CD14-positive monocyte (primary cell): Measurements from ENCODE around the gene USP6. TPM values are rescaled to one million over a fixed set of nuclear protein-coding genes. Genes with fewer than 3 reads are reported as not detected.
"Not testable (repeated sequence)": the region's sequence is repeated elsewhere in the genome, so short reads cannot be mapped to it uniquely, and the experiment has no call there.

Experiments used
- DNase-seq, 3 donors: peaks; one replicate each; pipeline ENCODE4 v3.0.0-alpha.2; 2011 to 2022
- H2AFZ ChIP-seq: 2 replicates; pipeline ENCODE4 v1.6.0; 2012; ENCODE audit warnings: mild to moderate bottlenecking, low read depth, low read length, inconsistent platforms; ENCODE audit not compliant: insufficient read depth, poor library complexity, severe bottlenecking
- H3K27ac ChIP-seq, 2 donors: 1 replicate in 1 of 2; 2 replicates in 1 of 2; pipeline ENCODE4 v1.5.1; 2012 to 2013; ENCODE audit warnings: low read length in 2 of 2, control low read depth in 1 of 2, inconsistent platforms in 1 of 2, low read depth in 1 of 2, mild to moderate bottlenecking in 1 of 2
- H3K27me3 ChIP-seq, 2 donors: one replicate each; pipeline versions ENCODE4 v1.6.0 to v1.6.1; 2011 to 2013; ENCODE audit warnings: low read length in 2 of 2; ENCODE audit not compliant: control insufficient read depth in 2 of 2, insufficient read depth in 2 of 2
- H3K36me3 ChIP-seq, 2 donors: replicated peaks in 1 of 2; 1 replicate in 1 of 2; 2 replicates in 1 of 2; pipeline versions ENCODE4 v1.5.1 to v1.6.1; 2012 to 2013; ENCODE audit warnings: low read length in 2 of 2, control low read depth in 1 of 2, inconsistent platforms in 1 of 2, mild to moderate bottlenecking in 1 of 2; ENCODE audit not compliant: insufficient read depth in 2 of 2, control insufficient read depth in 1 of 2
- H3K4me1 ChIP-seq, 2 donors: 1 replicate in 1 of 2; 2 replicates in 1 of 2; pipeline versions ENCODE4 v1.5.1 to v1.6.1; 2012 to 2013; ENCODE audit warnings: low read length in 2 of 2, control low read depth in 1 of 2, inconsistent platforms in 1 of 2, mild to moderate bottlenecking in 1 of 2, moderate library complexity in 1 of 2; ENCODE audit not compliant: insufficient read depth in 2 of 2, control insufficient read depth in 1 of 2
- H3K4me2 ChIP-seq: replicated peaks from 2 replicates; pipeline ENCODE3; 2012; ENCODE audit warnings: low read length, moderate library complexity, mild to moderate bottlenecking; ENCODE audit not compliant: poor library complexity, severe bottlenecking; ENCODE audit errors: extremely low read depth
- H3K4me3 ChIP-seq, 3 experiments: fragments of 200-600 bp in 1 of 3; sonication (generic) in 1 of 3; replicated peaks in 1 of 3; 1 replicate in 2 of 3; 2 replicates in 1 of 3; pipeline ENCODE4 v1.5.1; 2011 to 2013; ENCODE audit warnings: low read length in 3 of 3, mild to moderate bottlenecking in 3 of 3, control low read depth in 2 of 3, low read depth in 2 of 3, inconsistent platforms in 1 of 3, moderate library complexity in 1 of 3
- H3K79me2 ChIP-seq: 2 replicates; pipeline ENCODE4 v1.6.0; 2012; ENCODE audit warnings: mild to moderate bottlenecking, control low read depth, inconsistent platforms, low read length, moderate library complexity; ENCODE audit not compliant: insufficient read depth
- H3K9ac ChIP-seq: 2 replicates; pipeline ENCODE4 v1.6.0; 2017; ENCODE audit warnings: low read length, mild to moderate bottlenecking; ENCODE audit not compliant: insufficient read depth, poor library complexity, severe bottlenecking
- H3K9me3 ChIP-seq, 2 donors: replicated peaks in 1 of 2; 1 replicate in 1 of 2; 2 replicates in 1 of 2; pipeline versions ENCODE4 v1.5.1 to v1.6.1; 2012 to 2013; ENCODE audit warnings: low read length in 2 of 2, control low read depth in 1 of 2; ENCODE audit not compliant: control insufficient read depth in 1 of 2, insufficient read depth in 1 of 2
- H4K20me1 ChIP-seq: 2 replicates; pipeline ENCODE4 v1.6.0; 2012; ENCODE audit warnings: mild to moderate bottlenecking, low read length, control low read depth, moderate library complexity; ENCODE audit not compliant: insufficient read depth
- H3K27ac Mint-ChIP-seq, 7 donors: one replicate each; pipeline ENCODE4 v1.8.0; 2020; ENCODE audit warnings: mild to moderate bottlenecking in 7 of 7, mixed read lengths in 7 of 7, moderate library complexity in 6 of 7, inconsistent platforms in 2 of 7
- H3K27me3 Mint-ChIP-seq, 3 donors: one replicate each; pipeline ENCODE4 v1.8.0; 2021 to 2022; ENCODE audit warnings: low read depth in 3 of 3, mild to moderate bottlenecking in 3 of 3, mixed read lengths in 3 of 3, moderate library complexity in 3 of 3, inconsistent platforms in 1 of 3
- H3K36me3 Mint-ChIP-seq, 2 donors: one replicate each; pipeline ENCODE4 v1.8.0; 2020; ENCODE audit warnings: mixed read lengths in 2 of 2, inconsistent platforms in 1 of 2, mild to moderate bottlenecking in 1 of 2
- H3K4me1 Mint-ChIP-seq: one replicate; pipeline ENCODE4 v1.8.0; 2020; ENCODE audit warnings: mild to moderate bottlenecking, mixed read lengths
- H3K4me3 Mint-ChIP-seq, 2 donors: one replicate each; pipeline ENCODE4 v1.8.0; 2020; ENCODE audit warnings: mild to moderate bottlenecking in 2 of 2, mixed read lengths in 2 of 2, moderate library complexity in 1 of 2
- H3K9me3 Mint-ChIP-seq, 7 donors: one replicate each; pipeline ENCODE4 v1.8.0; 2020 to 2022; ENCODE audit warnings: mixed read lengths in 7 of 7, mild to moderate bottlenecking in 6 of 7, moderate library complexity in 6 of 7, inconsistent platforms in 2 of 7
- WGBS: methylation state at CpG from one replicate; pipeline ENCODE4 v1.1.5; 2013; ENCODE audit warnings: missing lambda C conversion rate; ENCODE audit not compliant: insufficient coverage; 5-methylcytosine and 5-hydroxymethylcytosine counted together
- intact Hi-C, 2 donors: fragments of 100-400 bp; cut with micrococcal nuclease; formaldehyde crosslinking; loops; one replicate each; pipeline versions ENCODE4 v1.15.0 to v1.15.1; 2023
- polyA plus RNA-seq, 3 donors: library from polyadenylated mRNA; depleted of rRNA in 1 of 3; unstranded in 2 of 3; stranded (reverse) in 1 of 3; fragments of 300-500 nt in 2 of 3; fragments of >200 nt in 1 of 3; fragmentation: Illumina TruSeq in 2 of 3; gene quantifications; 1 replicate in 2 of 3; 2 replicates in 1 of 3; pipeline ENCODE4 v1.2.3, GENCODE V29; 2012 to 2021
- TF ChIP-seq, protein P1 (sequence below): fragments of 200-600 bp; IDR thresholded peaks from one replicate; pipeline ENCODE4 v1.8.0; 2022; ENCODE audit warnings: antibody characterized with exemption, mild to moderate bottlenecking

The USP6 gene
- polyA plus RNA-seq, 3 donors: 0.02 to 0.08 (median 0.02) TPM

- intact Hi-C loops: no loop called here
Observed at GRCh38 chr17:5139458-5139732, 23.6 kb downstream of the USP6 start.

DNA sequence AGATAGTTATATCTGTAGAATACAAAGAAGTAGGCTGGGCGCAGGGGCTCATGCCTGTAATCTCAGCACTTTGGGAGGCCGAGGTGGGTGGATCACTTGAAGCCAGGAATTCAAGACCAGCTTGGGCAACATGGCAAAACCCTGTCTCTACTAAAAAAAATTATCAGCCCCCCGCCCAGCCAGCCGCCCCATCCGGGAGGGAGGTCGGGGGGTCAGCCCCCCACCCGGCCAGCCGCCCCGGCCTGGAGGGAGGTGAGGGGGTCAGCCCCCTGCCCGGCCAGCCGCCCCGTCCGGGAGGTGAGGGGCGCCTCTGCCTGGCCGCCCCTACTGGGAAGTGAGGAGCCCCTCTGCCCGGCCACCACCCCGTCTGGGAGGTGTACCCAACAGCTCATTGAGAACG, 27.0 kb downstream of the USP6 start:
- H3K4me2 ChIP-seq, H2AFZ ChIP-seq, H3K79me2 ChIP-seq, H3K27me3 ChIP-seq, H3K4me3 Mint-ChIP-seq, H3K27me3 Mint-ChIP-seq, H3K4me1 ChIP-seq, intact Hi-C loops, H4K20me1 ChIP-seq, H3K27ac Mint-ChIP-seq, H3K9me3 Mint-ChIP-seq, H3K36me3 Mint-ChIP-seq, H3K36me3 ChIP-seq, H3K9ac ChIP-seq, H3K4me1 Mint-ChIP-seq, H3K4me3 ChIP-seq, H3K27ac ChIP-seq, DNase-seq, H3K9me3 ChIP-seq: not testable (repeated sequence)
- WGBS: no CpG with 5 or more reads among the region's 18 CpGs

More at GRCh38 chr17:5139458-5139732, 23.6 kb downstream of the USP6 start:
- no peaks in the 10 kb centered on the region for H3K36me3 ChIP-seq
- Mint-ChIP-seq H3K27me3 (peaks cover 2 to 3% (median 2%) of the 10 kb centered on the region in 3 donors), H3K36me3 (no peaks in the 10 kb centered on the region), H3K27ac (no peak overlapping the region), H3K4me1 (peaks cover 7% of the 10 kb centered on the region), H3K4me3 (no peak overlapping the region), H3K9me3 (no peaks in the 10 kb centered on the region)
- no peaks in the 10 kb centered on the region for H3K79me2 ChIP-seq
- H3K4me1 ChIP-seq: no peaks in the 10 kb centered on the region
- WGBS: 100% methylated on average over 5 of the region's 5 CpGs
- DNase-seq: no peak
- TF ChIP-seq, protein P1, sequence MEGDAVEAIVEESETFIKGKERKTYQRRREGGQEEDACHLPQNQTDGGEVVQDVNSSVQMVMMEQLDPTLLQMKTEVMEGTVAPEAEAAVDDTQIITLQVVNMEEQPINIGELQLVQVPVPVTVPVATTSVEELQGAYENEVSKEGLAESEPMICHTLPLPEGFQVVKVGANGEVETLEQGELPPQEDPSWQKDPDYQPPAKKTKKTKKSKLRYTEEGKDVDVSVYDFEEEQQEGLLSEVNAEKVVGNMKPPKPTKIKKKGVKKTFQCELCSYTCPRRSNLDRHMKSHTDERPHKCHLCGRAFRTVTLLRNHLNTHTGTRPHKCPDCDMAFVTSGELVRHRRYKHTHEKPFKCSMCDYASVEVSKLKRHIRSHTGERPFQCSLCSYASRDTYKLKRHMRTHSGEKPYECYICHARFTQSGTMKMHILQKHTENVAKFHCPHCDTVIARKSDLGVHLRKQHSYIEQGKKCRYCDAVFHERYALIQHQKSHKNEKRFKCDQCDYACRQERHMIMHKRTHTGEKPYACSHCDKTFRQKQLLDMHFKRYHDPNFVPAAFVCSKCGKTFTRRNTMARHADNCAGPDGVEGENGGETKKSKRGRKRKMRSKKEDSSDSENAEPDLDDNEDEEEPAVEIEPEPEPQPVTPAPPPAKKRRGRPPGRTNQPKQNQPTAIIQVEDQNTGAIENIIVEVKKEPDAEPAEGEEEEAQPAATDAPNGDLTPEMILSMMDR: no peak
- no peak overlapping the region for H3K9ac ChIP-seq
- H3K4me3 ChIP-seq: no peak overlapping the region
- H2AFZ ChIP-seq: no peak overlapping the region
- no peak overlapping the region for H3K27ac ChIP-seq
- H3K4me2 ChIP-seq: no peak overlapping the region
- H3K9me3 ChIP-seq: no peaks in the 10 kb centered on the region
- no peaks in the 10 kb centered on the region for H4K20me1 ChIP-seq
- no peaks in the 10 kb centered on the region for H3K27me3 ChIP-seq

DNA sequence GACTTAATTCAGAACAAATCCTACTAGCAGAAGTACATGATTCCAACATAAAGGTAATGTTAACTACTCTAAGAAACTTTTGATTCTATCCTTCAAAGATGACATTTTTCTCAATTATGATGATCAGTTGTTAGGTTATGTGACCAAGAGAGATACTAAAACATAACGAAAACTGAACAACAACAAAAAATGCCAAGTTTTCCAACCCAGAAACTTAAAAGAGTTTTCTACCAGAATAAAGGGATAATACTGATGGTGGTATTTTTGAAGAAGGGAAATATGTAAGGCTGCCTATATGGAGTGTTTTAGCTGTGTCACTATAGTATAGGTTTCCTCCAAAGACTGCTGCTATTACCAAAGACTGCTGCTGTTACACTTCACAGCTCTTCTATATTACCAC, 30.3 kb downstream of the USP6 start:
- H3K27me3 Mint-ChIP-seq, H3K9ac ChIP-seq, H3K27ac Mint-ChIP-seq, H3K36me3 Mint-ChIP-seq, H3K36me3 ChIP-seq, H3K9me3 ChIP-seq, H4K20me1 ChIP-seq, H3K27ac ChIP-seq, H3K4me2 ChIP-seq, H3K27me3 ChIP-seq, H3K4me3 ChIP-seq, H3K4me3 Mint-ChIP-seq, H3K4me1 ChIP-seq, H3K79me2 ChIP-seq, H2AFZ ChIP-seq, DNase-seq, intact Hi-C loops, H3K9me3 Mint-ChIP-seq, H3K4me1 Mint-ChIP-seq: not testable (repeated sequence)
- no CpG with 5 or more reads among the region's 1 CpG for WGBS

GRCh38 chr17:5160702-5161101, 44.9 kb downstream of the USP6 start:
- H3K36me3 Mint-ChIP-seq, H3K4me2 ChIP-seq, H2AFZ ChIP-seq, H3K27ac ChIP-seq, H3K27me3 ChIP-seq, H3K9me3 ChIP-seq, H3K4me3 Mint-ChIP-seq, intact Hi-C loops, H3K9ac ChIP-seq, H3K36me3 ChIP-seq, H3K79me2 ChIP-seq, H3K27ac Mint-ChIP-seq, H3K4me3 ChIP-seq, DNase-seq, H3K9me3 Mint-ChIP-seq, H4K20me1 ChIP-seq: not testable (repeated sequence)
- peaks cover 29% of the 10 kb centered on the region for H3K4me1 Mint-ChIP-seq
- H3K27me3 Mint-ChIP-seq: peaks cover under 1 to 10% (median 4%) of the 10 kb centered on the region in 3 donors
- no CpG with 5 or more reads among the region's 1 CpG for WGBS
- H3K4me1 ChIP-seq: peaks cover 21 to 30% of the 10 kb centered on the region in 2 donors
